NCI-H2107 (cell line): ENCODE data around the gene SCRG1.
A peak's percentile ranks its signal among the peaks of the same experiment; 100 is the strongest.

Experiments
- DNase-seq: peaks from one replicate; lab custom pipeline; 2025; lab: John Stamatoyannopoulos, UW

The SCRG1 gene

GRCh38 chr4:173411106-173411693 lies 12.3 kb upstream of the SCRG1 start:
- DNase-seq: no peak

- no peak for DNase-seq
Measured at GRCh38 chr4:173410079-173410478, 11.2 kb upstream of the SCRG1 start.

- DNase-seq: no peak
Measured at GRCh38 chr4:173405840-173406606, 7.1 kb upstream of the SCRG1 start.

GRCh38 chr4:173404296-173404865 lies 5.5 kb upstream of the SCRG1 start:
- no peak for DNase-seq

- DNase-seq: no peak
Measured at GRCh38 chr4:173403051-173403450, 4.1 kb upstream of the SCRG1 start.

- no peak for DNase-seq
Measured at GRCh38 chr4:173401063-173401462, 2.1 kb upstream of the SCRG1 start.

GRCh38 chr4:173398220-173398619 lies 696 bp downstream of the SCRG1 start:
- no peak for DNase-seq

- DNase-seq: no peak
Measured at GRCh38 chr4:173397604-173398003, 1.3 kb downstream of the SCRG1 start.

- no peak for DNase-seq
Measured at GRCh38 chr4:173391701-173392100, 7.2 kb downstream of the SCRG1 start.

GRCh38 chr4:173386751-173387150 lies 12.2 kb downstream of the SCRG1 start:
- DNase-seq: no peak

- no peak for DNase-seq
Measured at GRCh38 chr4:173382349-173382748, 16.6 kb downstream of the SCRG1 start.

GRCh38 chr4:173381610-173382009 lies 17.3 kb downstream of the SCRG1 start:
- no peak for DNase-seq

- DNase-seq: no peak
Measured at GRCh38 chr4:173380987-173381386, 17.9 kb downstream of the SCRG1 start.

GRCh38 chr4:173379929-173380328 lies 19.0 kb downstream of the SCRG1 start:
- DNase-seq: no peak

- DNase-seq: no peak
Measured at GRCh38 chr4:173374588-173374987, 24.3 kb downstream of the SCRG1 start.

GRCh38 chr4:173371292-173372192 lies 27.4 kb downstream of the SCRG1 start:
- DNase-seq: peak; percentile 26

- peak; percentile 81 for DNase-seq
Measured at GRCh38 chr4:173370477-173371291, 28.2 kb downstream of the SCRG1 start, which contains the start of gene SAP30. TSS of gene SAP30 (plus strand) at chr4:173370954. CDS start at chr4:173371183, 229 bp downstream.

- DNase-seq: no peak
Measured at GRCh38 chr4:173370130-173370476, 28.8 kb downstream of the SCRG1 start.

GRCh38 chr4:173367946-173368345 lies 31.0 kb downstream of the SCRG1 start:
- no peak for DNase-seq

GRCh38 chr4:173367285-173367684 lies 31.6 kb downstream of the SCRG1 start:
- DNase-seq: no peak

- no peak for DNase-seq
Measured at GRCh38 chr4:173365359-173365996, 33.4 kb downstream of the SCRG1 start.
